NCI-H510A treated with DMSO at 0.1 percent for 48 hours (cell line): ENCODE measurements around the gene KRTAP5-3.
A peak's percentile ranks its signal among the peaks of the same experiment; 100 is the strongest.

Experiments used
- DNase-seq: peaks from one replicate; lab custom pipeline; 2025; lab: John Stamatoyannopoulos, UW

Gene KRTAP5-3

DNA sequence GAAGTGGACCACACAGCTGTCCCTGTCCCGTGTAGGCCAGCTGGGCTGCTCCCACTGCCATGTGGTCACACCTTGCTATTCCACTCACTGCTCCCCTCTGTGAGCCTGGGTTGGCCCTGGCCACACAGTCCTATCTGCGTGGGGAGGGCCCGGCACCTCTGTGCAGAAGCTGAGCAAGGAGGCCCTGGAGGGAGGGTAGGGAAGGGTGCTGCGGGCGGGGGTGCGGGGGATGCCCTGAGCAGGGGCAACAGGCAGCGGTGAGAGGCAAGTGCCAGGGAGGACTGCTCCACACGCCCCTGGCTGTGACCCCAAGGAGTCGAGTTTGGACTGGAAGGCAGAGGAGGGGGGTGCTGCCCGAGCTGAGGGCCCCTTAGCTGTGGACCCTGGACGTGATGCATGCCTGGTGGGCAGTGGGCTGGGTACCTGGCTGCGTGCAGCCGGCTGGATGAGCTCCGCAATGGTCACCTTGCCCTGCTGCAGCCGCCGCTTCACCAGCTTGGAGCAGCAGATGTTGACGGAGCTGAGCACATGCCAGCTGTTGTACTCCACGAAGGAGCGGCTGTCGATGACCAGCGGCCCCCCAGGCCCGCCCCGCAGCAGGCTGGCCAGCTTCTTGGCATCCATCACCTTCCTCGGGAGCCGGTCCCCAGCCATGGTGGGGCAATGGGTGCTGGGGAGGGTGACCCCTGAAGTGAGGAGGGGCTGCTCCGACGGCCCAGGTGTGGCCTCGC lies 42.9 kb downstream of the KRTAP5-3 start:
- no peak for DNase-seq

DNA sequence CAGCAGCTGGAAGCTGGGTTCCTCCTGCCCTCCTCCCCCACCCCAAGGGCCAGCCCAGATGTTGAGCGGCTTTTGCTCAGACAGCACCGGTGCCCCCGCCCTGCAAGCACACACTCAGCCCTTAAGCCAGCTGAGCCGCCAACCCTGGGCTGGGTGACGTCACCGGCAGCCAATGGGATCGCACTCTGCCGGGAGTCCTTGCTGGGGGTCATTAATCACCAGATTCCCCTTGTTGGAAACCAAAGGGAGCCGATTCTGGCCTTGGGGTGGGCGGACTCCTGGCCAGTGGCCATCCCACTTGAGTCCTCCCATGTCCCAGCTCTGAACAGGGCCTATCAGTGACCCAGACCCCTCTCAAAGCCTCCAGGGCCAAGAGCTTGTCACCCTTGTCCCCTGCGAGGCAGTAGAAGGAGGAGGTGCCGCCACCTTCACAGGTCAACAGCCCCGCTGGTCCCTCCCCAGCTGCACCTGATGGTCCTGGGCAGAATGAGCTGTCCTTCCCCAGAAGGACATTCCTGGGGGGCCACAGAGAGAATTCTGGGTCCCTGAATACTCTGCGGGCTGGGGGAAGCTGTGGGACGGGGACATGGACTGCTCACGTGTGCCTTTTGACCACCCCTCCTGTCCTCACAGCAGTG lies 43.6 kb downstream of the KRTAP5-3 start:
- DNase-seq: peak; percentile 42

DNA sequence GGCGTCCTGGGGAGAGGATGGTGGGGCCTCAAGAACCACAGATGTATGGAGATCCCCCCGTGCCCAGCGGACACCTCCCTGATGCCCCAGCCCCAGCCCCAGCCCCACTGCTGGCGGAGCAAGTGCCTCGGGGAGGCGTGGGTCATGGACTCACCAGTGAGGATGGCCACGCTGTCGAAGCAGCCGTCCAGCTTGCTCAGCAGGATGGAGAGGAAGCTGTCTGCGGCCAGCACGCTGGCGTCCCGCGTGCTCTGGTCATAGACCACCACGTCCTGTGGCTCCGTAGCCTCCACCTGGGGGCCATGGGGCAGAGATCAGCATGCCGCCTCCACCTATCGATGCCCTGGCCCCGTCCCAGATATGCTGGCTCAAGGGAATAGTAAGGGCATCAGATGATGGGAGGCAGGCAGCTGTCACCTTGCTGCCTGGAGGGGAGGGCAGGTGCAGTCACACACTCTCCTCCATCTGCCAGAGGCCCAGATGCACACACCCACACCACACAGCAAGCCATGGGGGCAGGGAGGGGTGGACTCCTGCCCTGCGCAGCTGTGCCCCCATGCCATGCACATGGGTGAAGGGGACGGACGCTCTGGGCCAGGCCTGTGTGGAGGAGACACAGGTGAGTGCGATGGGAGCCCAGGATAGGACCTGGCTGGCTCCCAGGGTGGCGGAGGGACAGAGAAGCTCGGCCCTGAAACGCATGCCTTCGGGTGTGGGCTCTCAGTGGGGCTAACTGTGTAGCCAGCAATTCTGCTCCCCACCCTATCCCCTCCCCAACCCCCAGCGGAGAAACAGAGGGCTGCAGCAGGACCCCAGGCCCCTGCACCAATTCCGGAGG lies 44.3 kb downstream of the KRTAP5-3 start:
- no peak for DNase-seq

DNA sequence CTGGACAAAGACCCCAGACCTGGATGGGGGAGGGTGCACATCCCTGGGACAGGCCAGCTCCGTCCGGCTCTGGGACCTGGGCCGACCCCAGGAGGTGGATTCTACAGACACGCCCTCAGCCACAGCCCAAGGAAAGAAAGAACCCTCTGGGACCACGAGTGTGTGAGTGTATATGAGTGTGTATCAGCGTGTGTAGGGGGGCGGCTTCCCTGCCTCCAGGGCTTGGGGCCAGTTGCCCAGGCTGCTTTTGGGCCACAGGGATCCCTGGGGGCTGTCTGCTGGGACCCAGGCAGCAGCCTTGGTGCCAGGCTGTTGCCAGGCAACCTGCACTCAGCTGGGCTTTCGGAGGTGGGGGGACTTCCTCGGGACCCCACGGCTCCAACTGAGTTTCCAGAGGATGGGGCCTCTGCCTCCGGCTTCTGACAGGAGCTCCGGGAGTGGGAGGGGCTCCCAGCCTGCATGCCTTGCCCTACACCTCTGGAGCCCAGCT lies 45.1 kb downstream of the KRTAP5-3 start:
- DNase-seq: no peak

DNA sequence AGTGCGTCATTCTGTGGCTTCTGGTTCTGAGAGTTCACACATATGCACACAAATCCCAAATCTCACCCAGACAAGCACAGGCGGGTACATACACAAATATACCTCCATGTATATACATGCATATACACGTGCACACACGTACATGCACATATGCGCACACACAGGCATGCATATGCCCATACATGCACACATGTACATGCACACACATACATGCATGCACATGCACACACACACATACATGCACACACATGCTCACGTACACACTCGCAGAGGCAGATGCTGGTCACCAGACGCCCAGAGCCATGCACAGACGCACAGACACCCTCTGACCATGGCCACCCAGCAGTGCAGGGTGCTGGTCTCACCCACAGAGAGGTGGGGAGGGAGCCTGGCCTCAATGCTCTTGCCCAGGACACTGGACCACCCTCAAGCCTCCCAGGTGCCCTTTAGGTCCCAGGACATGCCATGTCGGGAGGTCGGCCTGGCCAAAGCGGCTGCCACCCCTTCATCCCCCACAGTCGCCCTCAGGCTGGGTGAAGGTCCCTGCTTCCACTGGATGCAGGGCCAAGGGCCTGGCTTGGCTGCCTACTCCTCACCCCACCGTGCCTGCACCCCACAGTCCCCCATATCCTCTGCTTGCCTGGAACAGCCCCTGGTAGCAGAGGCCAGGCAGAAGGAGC lies 45.7 kb downstream of the KRTAP5-3 start:
- DNase-seq: no peak

DNA sequence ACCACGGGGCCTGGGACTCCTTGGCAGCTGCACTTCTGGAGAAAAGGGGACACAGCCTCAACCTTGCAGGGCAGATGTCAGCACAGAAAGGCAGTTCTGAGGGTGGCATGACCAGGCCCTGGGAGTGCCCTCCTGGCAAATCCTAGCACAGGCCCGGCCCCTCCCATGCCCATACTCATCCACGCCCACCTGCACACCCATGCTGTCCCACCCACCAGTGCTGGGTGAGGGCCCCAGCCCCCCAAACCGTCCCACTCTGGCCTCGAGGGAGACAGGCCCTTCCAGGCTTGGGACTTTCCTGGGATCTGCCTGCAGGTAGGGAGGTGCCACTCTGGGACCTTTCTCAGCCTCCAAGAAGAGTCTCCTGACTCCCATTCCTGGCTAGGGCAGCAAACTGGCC lies 46.3 kb downstream of the KRTAP5-3 start:
- DNase-seq: no peak

DNA sequence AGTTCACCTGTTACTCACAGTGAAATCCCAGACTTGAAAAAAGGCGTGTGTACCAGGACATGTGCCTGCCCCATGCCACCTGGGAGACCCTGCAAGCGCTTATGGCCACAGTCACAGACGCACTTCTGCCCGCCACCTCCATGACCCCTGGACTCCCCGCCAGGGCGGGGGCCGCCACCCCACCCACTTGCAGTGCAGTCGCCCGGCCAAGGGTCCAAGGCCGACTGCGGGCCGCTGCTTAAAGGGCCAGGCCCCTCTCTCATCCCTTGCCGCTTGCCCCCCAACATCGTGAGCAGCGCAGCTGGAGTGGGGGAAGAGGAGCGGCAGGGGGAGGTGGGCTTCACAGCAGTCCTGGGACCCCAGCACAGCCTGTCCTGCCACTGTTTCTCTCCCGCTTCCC lies 47.0 kb downstream of the KRTAP5-3 start:
- no peak for DNase-seq

DNA sequence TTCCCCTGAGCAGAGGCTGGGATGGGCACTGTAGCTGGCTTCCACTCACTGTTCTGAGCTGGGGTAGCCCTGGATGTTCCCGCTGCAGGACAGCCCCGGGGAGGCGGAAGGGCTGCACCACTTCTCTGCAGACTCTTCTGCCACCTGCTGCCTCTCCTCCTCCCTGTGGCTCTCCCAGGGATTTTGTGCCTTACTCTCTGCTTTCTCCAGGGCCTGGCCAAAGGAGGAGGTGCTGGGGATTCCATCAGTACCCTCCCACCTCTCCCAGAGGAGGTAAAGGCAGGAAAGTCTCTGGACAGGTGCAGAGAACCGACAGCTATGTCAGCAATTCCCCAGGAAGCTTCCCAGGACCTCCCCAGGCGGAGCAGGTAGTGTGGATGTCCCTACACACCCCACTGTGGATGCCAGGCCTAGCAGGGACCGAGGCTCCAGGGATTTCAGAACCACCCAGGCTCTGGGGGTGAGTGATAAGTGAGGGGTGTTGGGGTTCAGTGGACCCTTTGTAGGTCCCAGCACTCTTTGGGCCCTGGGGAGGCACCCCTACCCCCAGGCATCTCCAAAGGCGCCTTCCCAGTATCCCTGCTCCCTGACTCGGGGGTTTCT lies 47.5 kb downstream of the KRTAP5-3 start:
- DNase-seq: no peak

DNA sequence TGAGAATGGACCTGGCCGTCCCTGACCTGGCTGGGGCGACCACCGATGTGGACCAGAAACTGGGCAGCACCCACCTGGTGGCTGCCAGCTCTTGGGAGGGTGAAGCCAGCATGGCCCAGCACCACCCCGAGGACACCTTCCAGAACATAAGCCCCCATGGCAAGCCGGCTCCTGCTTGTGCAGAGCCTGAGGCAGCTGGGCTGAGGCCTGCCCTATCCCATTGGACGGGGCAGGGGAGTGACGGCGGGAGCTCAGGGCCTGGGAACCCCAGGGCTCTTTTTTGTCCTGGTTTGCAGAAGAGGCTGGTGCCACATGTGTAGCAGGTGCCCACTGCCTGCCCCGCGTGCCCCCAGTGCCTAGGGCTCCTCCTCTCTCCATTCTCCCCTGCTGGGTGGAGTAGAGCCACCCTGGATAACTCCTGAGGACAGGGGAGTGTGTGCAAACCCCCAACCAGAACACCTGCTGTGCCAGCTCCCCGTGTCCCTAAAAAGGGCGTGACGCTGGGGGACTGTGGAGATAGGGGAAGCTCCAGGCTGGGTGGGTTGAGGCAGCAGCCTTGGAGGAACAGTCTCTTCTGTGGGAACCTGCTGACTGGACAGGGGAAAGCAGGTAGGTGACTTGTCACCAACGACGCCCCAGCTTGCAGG lies 48.1 kb downstream of the KRTAP5-3 start:
- no peak for DNase-seq

DNA sequence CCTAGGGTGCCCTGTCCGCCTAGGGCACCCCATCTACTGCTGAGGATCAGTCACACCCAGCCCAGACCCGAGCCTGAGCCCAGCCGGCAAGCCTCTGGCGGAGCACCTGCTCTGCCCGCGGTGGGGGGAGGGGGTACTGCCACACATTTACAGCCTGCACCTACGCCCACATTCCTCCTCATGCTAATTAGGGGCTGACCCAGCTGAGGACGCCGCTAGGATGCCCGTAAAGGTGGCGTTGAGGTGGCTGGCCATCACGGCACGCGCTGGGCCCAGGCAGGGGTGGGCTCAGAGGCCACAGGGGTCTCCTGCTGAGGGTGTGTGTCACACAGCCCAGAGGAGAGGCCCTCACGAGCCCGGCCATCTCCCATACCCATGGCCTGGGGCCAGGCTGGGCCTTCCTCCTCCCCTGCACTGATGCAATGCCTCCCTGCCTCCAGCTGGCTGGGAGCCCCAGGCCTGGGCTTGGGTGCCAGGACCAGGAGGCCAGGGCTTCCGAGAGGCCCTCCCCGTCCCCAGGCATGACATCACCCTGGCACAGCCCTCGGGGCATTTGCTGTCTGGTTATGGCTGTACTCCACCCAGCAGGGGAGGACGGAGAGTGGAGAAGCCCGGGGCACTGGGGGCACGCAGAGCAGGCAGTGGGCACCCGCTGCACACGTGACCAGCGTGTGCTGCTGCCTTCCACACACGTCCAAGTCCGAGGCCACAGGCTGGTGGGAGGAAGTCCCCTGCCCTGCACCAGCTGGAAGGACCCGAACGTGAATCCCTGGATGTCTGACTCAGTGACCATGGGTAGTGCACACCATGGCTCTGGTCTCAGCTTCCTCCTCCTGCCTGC lies 48.9 kb downstream of the KRTAP5-3 start:
- DNase-seq: peak; percentile 31

DNA sequence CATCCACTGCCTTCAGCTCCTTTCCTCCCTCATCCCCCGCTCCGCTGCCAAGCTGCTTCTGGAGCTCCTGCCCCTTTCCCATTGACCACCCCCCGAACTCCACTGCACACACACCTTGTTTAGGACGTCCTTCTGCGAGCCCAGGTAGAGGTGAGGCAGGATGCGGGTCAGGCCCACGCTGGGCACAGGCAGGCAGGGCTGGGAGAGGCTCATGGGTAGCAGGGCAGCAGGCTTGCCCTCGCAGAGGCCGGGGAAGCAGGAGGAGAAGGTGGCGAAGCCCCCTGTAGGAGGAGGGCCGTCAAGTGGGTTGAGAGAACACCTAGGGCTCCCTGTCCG lies 49.5 kb downstream of the KRTAP5-3 start:
- no peak for DNase-seq

DNA sequence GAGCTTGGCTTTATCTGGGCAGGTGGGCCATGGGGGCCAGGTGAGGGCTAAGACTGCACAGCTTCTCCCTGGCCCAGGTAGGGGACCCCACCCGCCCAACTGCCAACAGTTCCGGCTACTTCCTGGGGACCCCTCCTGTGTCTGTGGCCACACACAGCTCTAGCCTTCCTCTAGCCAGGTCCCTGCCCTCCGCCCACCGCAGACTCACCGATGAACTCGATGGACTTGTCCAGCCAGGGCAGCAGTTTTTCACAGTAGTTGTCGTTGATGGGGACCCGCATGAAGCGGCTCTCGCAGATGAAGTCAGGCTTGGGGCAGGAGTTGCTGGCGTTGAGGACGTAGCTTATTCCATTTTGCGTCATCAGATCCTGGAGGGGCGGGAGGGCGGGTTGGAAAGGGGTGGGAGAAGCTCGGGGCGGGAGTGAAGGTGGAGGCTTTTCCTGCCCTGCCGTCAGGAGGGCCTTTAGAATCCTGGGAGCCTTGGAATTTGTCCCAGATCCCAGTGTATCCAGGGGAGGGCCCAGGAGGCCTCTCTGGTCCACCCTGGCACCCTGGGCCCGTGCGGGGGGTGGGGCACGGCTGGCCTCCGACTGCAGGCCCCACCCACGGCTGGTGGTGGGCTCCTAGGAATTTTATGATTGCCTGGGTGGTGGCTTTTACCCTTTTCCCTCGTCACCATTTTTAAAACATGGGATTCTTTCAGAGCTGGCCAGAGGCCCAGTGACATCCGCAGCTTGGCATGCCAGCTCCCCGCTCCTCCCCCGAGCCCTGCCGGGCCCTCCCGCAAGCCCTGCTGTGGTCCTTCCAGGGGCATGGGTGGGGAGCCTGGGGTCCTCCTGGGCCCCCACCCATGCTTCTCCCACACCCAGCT lies 50.1 kb downstream of the KRTAP5-3 start:
- DNase-seq: no peak
